SK-N-SH (cell line): ENCODE results near the gene FRMPD1.

Experiments
- GABPA ChIP-seq: IDR thresholded peaks from 2 replicates; pipeline ENCODE4 v1.4.0; 2012; ENCODE audit warnings: low read depth, mild to moderate bottlenecking
- JUND ChIP-seq: IDR thresholded peaks from 2 replicates; pipeline ENCODE4 v1.4.0; 2012
- REST ChIP-seq: IDR thresholded peaks from 2 replicates; pipeline ENCODE4 v1.6.1; 2012; ENCODE audit warnings: mild to moderate bottlenecking, low read depth, low read length, moderate library complexity
- RXRA ChIP-seq: IDR thresholded peaks from 2 replicates; pipeline ENCODE4 v1.4.0; 2012; ENCODE audit warnings: low read depth, mild to moderate bottlenecking, borderline replicate concordance
- TAF1 ChIP-seq: IDR thresholded peaks from 2 replicates; pipeline ENCODE4 v1.6.1; 2012; ENCODE audit warnings: low read depth, mild to moderate bottlenecking, low read length, moderate library complexity, borderline replicate concordance
- ZBTB33 ChIP-seq: IDR thresholded peaks from 2 replicates; pipeline ENCODE4 v1.4.0; 2012; ENCODE audit warnings: low read depth, borderline replicate concordance
- TF ChIP-seq, protein P1 (sequence below): fragments of 200-600 bp; sonication (generic); IDR thresholded peaks from 2 replicates; pipeline ENCODE4 v1.6.1; 2017; ENCODE audit warnings: antibody characterized with exemption, mild to moderate bottlenecking, moderate library complexity
- TF ChIP-seq, protein P2 (sequence below): IDR thresholded peaks from 2 replicates; pipeline ENCODE4 v1.4.0; 2012; ENCODE audit warnings: low read depth

DNA sequence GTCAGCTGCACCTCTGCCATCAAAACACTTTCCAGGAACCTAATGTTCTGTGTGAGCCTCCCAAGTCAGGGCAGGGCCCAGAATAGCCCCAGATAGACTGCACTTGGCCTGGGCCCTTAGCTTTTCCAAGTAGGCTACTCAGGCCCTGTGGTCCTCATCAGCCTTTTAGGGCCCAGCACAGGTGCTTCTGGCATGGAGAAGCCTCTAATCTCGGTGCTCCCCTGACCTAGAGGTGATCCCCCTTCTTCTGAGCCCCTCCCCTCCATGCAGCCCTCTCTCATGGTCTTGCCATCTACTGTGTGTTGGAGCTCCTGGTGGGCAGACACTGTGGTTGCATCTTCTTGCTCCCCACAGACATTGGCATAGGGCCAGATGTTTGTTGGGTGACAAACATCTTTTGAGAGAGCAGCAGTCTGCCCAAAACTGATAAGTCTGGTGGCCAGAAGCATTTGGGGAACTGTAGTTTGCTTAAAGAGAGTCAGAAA is 28.1 kb downstream of the FRMPD1 start:
- TF ChIP-seq TAF1 (no peak), ZBTB33 (no peak), RXRA (no peak), REST (no peak), GABPA (no peak), JUND (no peak)
- TF ChIP-seq, protein P1, sequence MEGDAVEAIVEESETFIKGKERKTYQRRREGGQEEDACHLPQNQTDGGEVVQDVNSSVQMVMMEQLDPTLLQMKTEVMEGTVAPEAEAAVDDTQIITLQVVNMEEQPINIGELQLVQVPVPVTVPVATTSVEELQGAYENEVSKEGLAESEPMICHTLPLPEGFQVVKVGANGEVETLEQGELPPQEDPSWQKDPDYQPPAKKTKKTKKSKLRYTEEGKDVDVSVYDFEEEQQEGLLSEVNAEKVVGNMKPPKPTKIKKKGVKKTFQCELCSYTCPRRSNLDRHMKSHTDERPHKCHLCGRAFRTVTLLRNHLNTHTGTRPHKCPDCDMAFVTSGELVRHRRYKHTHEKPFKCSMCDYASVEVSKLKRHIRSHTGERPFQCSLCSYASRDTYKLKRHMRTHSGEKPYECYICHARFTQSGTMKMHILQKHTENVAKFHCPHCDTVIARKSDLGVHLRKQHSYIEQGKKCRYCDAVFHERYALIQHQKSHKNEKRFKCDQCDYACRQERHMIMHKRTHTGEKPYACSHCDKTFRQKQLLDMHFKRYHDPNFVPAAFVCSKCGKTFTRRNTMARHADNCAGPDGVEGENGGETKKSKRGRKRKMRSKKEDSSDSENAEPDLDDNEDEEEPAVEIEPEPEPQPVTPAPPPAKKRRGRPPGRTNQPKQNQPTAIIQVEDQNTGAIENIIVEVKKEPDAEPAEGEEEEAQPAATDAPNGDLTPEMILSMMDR: no peak
- TF ChIP-seq, protein P2, sequence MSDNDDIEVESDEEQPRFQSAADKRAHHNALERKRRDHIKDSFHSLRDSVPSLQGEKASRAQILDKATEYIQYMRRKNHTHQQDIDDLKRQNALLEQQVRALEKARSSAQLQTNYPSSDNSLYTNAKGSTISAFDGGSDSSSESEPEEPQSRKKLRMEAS: no peak
